ENCODE data around the gene ZNF750.

Gene ZNF750

GRCh38 chr17:82835122-82835521, 4.7 kb downstream of the ZNF750 start:
- no peak for DNase-seq (ENCODE audit: low read depth)

- DNase-seq (ENCODE audit: low read depth), result no peak
These were observed 6.8 kb downstream of the ZNF750 start for GRCh38 chr17:82832881-82833475.

- no peak for DNase-seq (ENCODE audit: low read depth)
These were observed 7.4 kb downstream of the ZNF750 start for GRCh38 chr17:82832411-82832810.

- DNase-seq (ENCODE audit: low read depth), result no peak
These were observed 8.0 kb downstream of the ZNF750 start for GRCh38 chr17:82831818-82832200.

- no peak for DNase-seq (ENCODE audit: low read depth)
These were observed 8.6 kb downstream of the ZNF750 start for GRCh38 chr17:82831041-82831817.

- DNase-seq (ENCODE audit: low read depth), result no peak
These were observed 9.6 kb downstream of the ZNF750 start for GRCh38 chr17:82830249-82830661.

- no peak for DNase-seq (ENCODE audit: low read depth)
These were observed 10.8 kb downstream of the ZNF750 start for GRCh38 chr17:82828875-82829487.

- DNase-seq (ENCODE audit: low read depth), result no peak
These were observed 12.9 kb downstream of the ZNF750 start for GRCh38 chr17:82826956-82827355.

- DNase-seq (ENCODE audit: low read depth), result no peak
These were observed 13.6 kb downstream of the ZNF750 start for GRCh38 chr17:82826211-82826610.

GRCh38 chr17:82825540-82826124, 14.2 kb downstream of the ZNF750 start:
- no peak for DNase-seq (ENCODE audit: low read depth)

GRCh38 chr17:82823004-82823403, 16.8 kb downstream of the ZNF750 start:
- no peak for DNase-seq (ENCODE audit: low read depth)

GRCh38 chr17:82822281-82822680, 17.5 kb downstream of the ZNF750 start:
- DNase-seq (ENCODE audit: low read depth), result no peak

GRCh38 chr17:82821554-82821953, 18.3 kb downstream of the ZNF750 start:
- DNase-seq (ENCODE audit: low read depth), result no peak

GRCh38 chr17:82820278-82821251, 19.3 kb downstream of the ZNF750 start:
- DNase-seq (ENCODE audit: low read depth), result no peak

- no peak for DNase-seq (ENCODE audit: low read depth)
These were observed 21.9 kb downstream of the ZNF750 start for GRCh38 chr17:82817947-82818346.

GRCh38 chr17:82816358-82816757, 23.5 kb downstream of the ZNF750 start:
- DNase-seq (ENCODE audit: low read depth), result no peak

GRCh38 chr17:82815790-82816305, 24.0 kb downstream of the ZNF750 start:
- no peak for DNase-seq (ENCODE audit: low read depth)

GRCh38 chr17:82815354-82815753, 24.5 kb downstream of the ZNF750 start:
- no peak for DNase-seq (ENCODE audit: low read depth)

- no peak for DNase-seq (ENCODE audit: low read depth)
These were observed 25.0 kb downstream of the ZNF750 start for GRCh38 chr17:82814834-82815233.

- DNase-seq (ENCODE audit: low read depth), result no peak
These were observed 26.3 kb downstream of the ZNF750 start for GRCh38 chr17:82813299-82814051.

- DNase-seq (ENCODE audit: low read depth), result no peak
These were observed 27.2 kb downstream of the ZNF750 start for GRCh38 chr17:82812601-82813000.

Data from T follicular helper cell (primary cell).